HepG2 (cell line): ENCODE data around the gene GSTCD. TPM values are rescaled to one million over a fixed set of nuclear protein-coding genes. Genes with fewer than 3 reads are reported as not detected.

Source experiments
- ATAC-seq: fragments of 200-7000 bp; cut with Tn5 transposase; 3 replicates; pipeline ENCODE4 v1.9.1; 2020; ENCODE audit warnings: mild to moderate bottlenecking, moderate library complexity
- BruUV-seq: library from RNA; stranded (reverse); fragments of 400-500 nt; replicated peaks from 2 replicates; lab custom pipeline; 2021; lab: Mats Ljungman, UMichigan
- CTCF ChIA-PET: fragments of 300-600 bp; formaldehyde crosslinking; extraction: SDS; loops from one replicate; lab custom pipeline; 2021; ENCODE audit warnings: low total read pairs, inconsistent platforms, low intra/inter-chr PET ratio; lab: Yijun Ruan, JAX
- POLR2A ChIA-PET: fragments of 350-600 bp; sonication (Branson Sonifier 250); formaldehyde crosslinking; loops from one replicate; lab custom pipeline; 2020; ENCODE audit warnings: antibody characterized with exemption, inconsistent platforms; lab: Yijun Ruan, JAX
- DNase-seq: peaks from one replicate; pipeline ENCODE4 v3.0.0-alpha.2; 2015; ENCODE audit warnings: low spot score
- FAIRE-seq: peaks from 3 replicates; lab custom pipeline; 2011; peaks lifted over from hg19 to GRCh38; lab: Jason Lieb, UNC
- H2AFZ ChIP-seq: one replicate; pipeline ENCODE4 v1.6.1; 2011; ENCODE audit warnings: low read length, inconsistent platforms
- H3K27ac ChIP-seq: fragments of 300-600 bp; 3 replicates; pipeline ENCODE4 v1.8.0; 2011; ENCODE audit warnings: mixed run types, mild to moderate bottlenecking, mixed read lengths, low read length, inconsistent platforms; ENCODE audit not compliant: insufficient read depth; ENCODE audit errors: extremely low read length
- H3K27me3 ChIP-seq, 2 experiments: fragments of 200-600 bp in 1 of 2; 2 replicates in 1 of 2; 3 replicates in 1 of 2; pipeline versions ENCODE4 v1.6.0 to v1.8.0; 2011; ENCODE audit warnings: low read length in 2 of 2, mild to moderate bottlenecking in 2 of 2, moderate library complexity in 2 of 2, inconsistent platforms in 1 of 2; ENCODE audit not compliant: insufficient read depth in 2 of 2, control insufficient read depth in 1 of 2
- H3K36me3 ChIP-seq, 2 experiments: fragments of 200-600 bp in 1 of 2; replicated peaks in 1 of 2; 2 replicates in 1 of 2; 3 replicates in 1 of 2; pipeline versions ENCODE4 v1.5.1 to v1.8.0; 2011; ENCODE audit warnings: low read length in 2 of 2, inconsistent platforms in 1 of 2; ENCODE audit not compliant: insufficient read depth in 2 of 2, control insufficient read depth in 1 of 2
- H3K4me1 ChIP-seq: 2 replicates; pipeline ENCODE4 v1.5.1; 2012; ENCODE audit warnings: low read length, inconsistent platforms; ENCODE audit not compliant: insufficient read depth
- H3K4me2 ChIP-seq: 2 replicates; pipeline ENCODE4 v1.6.0; 2011; ENCODE audit warnings: low read depth, low read length, inconsistent platforms
- H3K4me3 ChIP-seq, 3 experiments: fragments of 200-600 bp in 1 of 3; sonication (generic), shearing (Covaris generic) in 1 of 3; replicated peaks in 1 of 3; 2 replicates each; pipeline ENCODE4 v1.5.1; 2011 to 2016; ENCODE audit warnings: low read length in 3 of 3, inconsistent platforms in 2 of 3, low read depth in 2 of 3, mild to moderate bottlenecking in 2 of 3, control low read depth in 1 of 3, mixed read lengths in 1 of 3; ENCODE audit not compliant: insufficient read depth in 1 of 3
- H3K79me2 ChIP-seq: one replicate; pipeline ENCODE4 v1.6.1; 2011; ENCODE audit warnings: low read length, inconsistent platforms; ENCODE audit not compliant: insufficient read depth
- H3K9ac ChIP-seq: 2 replicates; pipeline ENCODE4 v1.6.0; 2011; ENCODE audit warnings: mild to moderate bottlenecking, low read depth, low read length, inconsistent platforms; ENCODE audit not compliant: insufficient read depth
- H3K9me3 ChIP-seq: 2 replicates; pipeline ENCODE4 v1.5.1; 2012; ENCODE audit warnings: mild to moderate bottlenecking, low read length
- H4K20me1 ChIP-seq: 2 replicates; pipeline ENCODE4 v1.6.0; 2011; ENCODE audit warnings: inconsistent platforms, mild to moderate bottlenecking, low read length, moderate library complexity; ENCODE audit not compliant: insufficient read depth
- ELF4 ChIP-seq: sonication (generic); formaldehyde crosslinking; IDR thresholded peaks from 2 replicates; pipeline ENCODE4 v1.5.0; 2020; ENCODE audit warnings: missing genetic modification reagents, mild to moderate bottlenecking, moderate library complexity, borderline replicate concordance
- FOSL1 ChIP-seq: sonication (generic); formaldehyde crosslinking; IDR thresholded peaks from 2 replicates; pipeline ENCODE4 v1.9.0; 2021; ENCODE audit warnings: missing genetic modification reagents, borderline replicate concordance
- FOXM1 ChIP-seq: sonication (generic); formaldehyde crosslinking; IDR thresholded peaks from 2 replicates; pipeline ENCODE4 v1.5.0; 2020; ENCODE audit warnings: missing genetic modification reagents
- HES4 ChIP-seq: sonication (generic); formaldehyde crosslinking; IDR thresholded peaks from 2 replicates; pipeline ENCODE4 v1.9.0; 2021; ENCODE audit warnings: mild to moderate bottlenecking, missing genetic modification reagents, borderline replicate concordance
- RBM39 ChIP-seq: fragments of 200-400 bp; formaldehyde crosslinking; IDR thresholded peaks from one replicate; pipeline ENCODE4 v1.6.1; 2018; ENCODE audit warnings: antibody characterized with exemption, mild to moderate bottlenecking, low read depth, low read length; ENCODE audit not compliant: poor library complexity, severe bottlenecking
- SIX4 ChIP-seq: sonication (generic); formaldehyde crosslinking; IDR thresholded peaks from 2 replicates; pipeline ENCODE4 v1.4.0; 2020; ENCODE audit warnings: missing genetic modification reagents
- SP5 ChIP-seq: IDR thresholded peaks from 2 replicates; pipeline ENCODE4 v1.6.1; 2016; ENCODE audit warnings: low read depth, borderline replicate concordance
- SPEN ChIP-seq: sonication (generic); formaldehyde crosslinking; IDR thresholded peaks from 2 replicates; pipeline ENCODE4 v1.5.1; 2020; ENCODE audit warnings: low read depth, mild to moderate bottlenecking, missing genetic modification reagents
- SRY ChIP-seq: sonication (generic); formaldehyde crosslinking; IDR thresholded peaks from 2 replicates; pipeline ENCODE4 v1.8.0; 2022; ENCODE audit warnings: mild to moderate bottlenecking, missing genetic modification reagents
- ZNF232 ChIP-seq: sonication (generic); formaldehyde crosslinking; IDR thresholded peaks from 2 replicates; pipeline ENCODE4 v1.4.0; 2020; ENCODE audit warnings: missing genetic modification reagents, borderline replicate concordance
- ZNF296 ChIP-seq: sonication (generic); formaldehyde crosslinking; conservative IDR thresholded peaks from 2 replicates; pipeline ENCODE4 v1.5.0; 2020; ENCODE audit warnings: mild to moderate bottlenecking, missing genetic modification reagents
- ZNF546 ChIP-seq: sonication (generic); formaldehyde crosslinking; conservative IDR thresholded peaks from 2 replicates; pipeline ENCODE4 v1.8.1; 2023; ENCODE audit warnings: mild to moderate bottlenecking, missing genetic modification reagents
- ZNF674 ChIP-seq: sonication (generic); formaldehyde crosslinking; IDR thresholded peaks from 2 replicates; pipeline ENCODE4 v1.5.0; 2020; ENCODE audit warnings: low read depth, mild to moderate bottlenecking, missing genetic modification reagents
- WGBS: methylation state at CpG from one replicate; pipeline ENCODE4 v1.1.6; 2017; ENCODE audit warnings: low lambda C conversion rate; 5-methylcytosine and 5-hydroxymethylcytosine counted together
- in situ Hi-C: cut with HindIII; loops from 2 replicates; pipeline ENCODE4 v1.10.0; 2017; ENCODE audit warnings: low pct_unique_long_range_greater_than_20kb; ENCODE audit not compliant: extremely low pct_ligation_motif_present
- intact Hi-C: fragments of 100-400 bp; cut with micrococcal nuclease; formaldehyde crosslinking; loops from one replicate; pipeline ENCODE4 v1.10.0; 2022; ENCODE audit not compliant: unreplicated experiment
- polyA plus RNA-seq, 8 experiments: library from polyadenylated mRNA; depleted of rRNA in 3 of 8; stranded (reverse) in 7 of 8; unstranded in 1 of 8; fragments of >200 nt; fragmentation: Illumina TruSeq in 4 of 8; extraction: Trizol in 4 of 8; gene quantifications; 2 replicates each; pipeline versions ENCODE4 v1.2.1 to v1.2.3, GENCODE V29; 2011 to 2016; ENCODE audit warnings: low read depth in 4 of 8, missing spikeins in 1 of 8, mixed read lengths in 1 of 8; ENCODE audit not compliant: insufficient read depth in 1 of 8
- total RNA-seq, 5 experiments: library from RNA; depleted of rRNA; stranded (reverse); fragments of >200 nt; fragmentation: Illumina TruSeq; extraction: Trizol; gene quantifications; 2 replicates each; pipeline ENCODE4 v1.2.3, GENCODE V29; 2016; ENCODE audit warnings: low read depth in 1 of 5
- TF ChIP-seq, protein P1 (sequence below), 2 experiments: sonication (generic) in 1 of 2; formaldehyde crosslinking in 1 of 2; IDR thresholded peaks; 2 replicates each; pipeline versions ENCODE4 v1.5.1 to v1.6.1; 2011 to 2020; ENCODE audit warnings: borderline replicate concordance in 1 of 2, low read depth in 1 of 2, low read length in 1 of 2, mild to moderate bottlenecking in 1 of 2, missing genetic modification reagents in 1 of 2, moderate library complexity in 1 of 2
- TF ChIP-seq, protein P2 (sequence below): sonication (generic); formaldehyde crosslinking; conservative IDR thresholded peaks from 2 replicates; pipeline ENCODE4 v1.4.0; 2020; ENCODE audit warnings: missing genetic modification reagents

Gene GSTCD
- total and polyA plus RNA-seq, 2 of the 13 experiments (the other 11 are each of a cell fraction or from before 2014, with no cell fraction given): 7.9 to 30.8 TPM

DNA sequence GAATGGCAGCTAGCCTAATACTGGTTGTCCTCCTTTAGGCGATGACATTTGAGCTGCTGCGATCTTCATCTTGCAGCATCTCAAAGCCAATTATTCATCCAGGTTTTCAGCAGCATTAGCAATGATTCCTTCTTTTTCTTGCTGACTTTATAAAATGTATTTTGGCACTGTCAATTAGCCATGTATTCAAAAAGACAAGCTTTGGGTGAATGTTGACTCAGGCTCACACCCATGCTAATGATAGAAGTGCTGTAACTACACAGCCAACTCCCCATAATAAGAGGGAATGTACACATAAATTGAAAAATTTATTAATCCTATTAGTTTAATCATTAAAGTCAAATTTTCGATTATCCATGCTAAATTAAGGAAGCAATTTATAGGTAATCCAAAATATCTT lies 162.4 kb downstream of the GSTCD start:
- TF ChIP-seq ZNF296 (CRISPR knock-in tag): no peak
- TF ChIP-seq HES4 (CRISPR knock-in tag): no peak
- no peak for TF ChIP-seq ZNF546 (CRISPR knock-in tag)
- TF ChIP-seq FOSL1 (CRISPR knock-in tag): no peak
- no peak for TF ChIP-seq SPEN
- no peak for TF ChIP-seq SRY (CRISPR knock-in tag)
- TF ChIP-seq SP5 (CRISPR knock-in tag): no peak
- TF ChIP-seq ZNF674: no peak
- ChIA-PET CTCF (no interaction called here), POLR2A (no interaction called here)
- 59% methylated on average over 3 of the region's 3 CpGs for WGBS
- H3K79me2 ChIP-seq: no peaks in the 10 kb centered on the region
- no peak overlapping the region for H3K9ac ChIP-seq
- no peaks in the 10 kb centered on the region for H3K27me3 ChIP-seq
- H2AFZ ChIP-seq: no peak overlapping the region
- H4K20me1 ChIP-seq: no peaks in the 10 kb centered on the region
- H3K4me1 ChIP-seq: no peaks in the 10 kb centered on the region
- intact Hi-C loops: no loop called here
- FAIRE-seq (no peak), ATAC-seq (no peak), DNase-seq (no peak)
- H3K36me3 ChIP-seq: no peaks in the 10 kb centered on the region
- H3K4me2 ChIP-seq: no peak overlapping the region
- H3K27ac ChIP-seq: no peak overlapping the region
- H3K4me3 ChIP-seq: no peak overlapping the region
- H3K9me3 ChIP-seq: no peaks in the 10 kb centered on the region
- BruUV-seq: no TSS peak
- in situ Hi-C loops: no loop called here

DNA sequence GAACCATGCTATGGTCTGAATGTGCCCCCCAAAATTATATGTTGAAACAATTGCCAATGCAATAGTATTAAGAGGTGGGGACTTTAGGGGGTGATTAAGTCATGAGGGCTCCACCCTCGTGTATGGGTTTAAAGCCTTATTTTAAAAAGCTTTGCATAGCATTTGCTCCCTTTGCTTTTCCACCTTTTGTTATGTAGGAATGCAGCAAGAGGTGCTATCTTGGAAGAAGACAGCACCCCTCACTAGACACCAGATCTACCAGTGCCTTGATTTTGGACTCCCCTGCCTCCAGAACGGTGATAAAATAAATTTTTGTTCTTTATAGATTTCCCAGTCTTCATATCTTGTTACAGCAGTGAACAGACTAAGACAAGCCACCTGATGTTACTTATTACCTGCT lies 163.4 kb downstream of the GSTCD start:
- POLR2A ChIA-PET: no interaction called here
- TF ChIP-seq RBM39: no peak
- TF ChIP-seq, protein P1, sequence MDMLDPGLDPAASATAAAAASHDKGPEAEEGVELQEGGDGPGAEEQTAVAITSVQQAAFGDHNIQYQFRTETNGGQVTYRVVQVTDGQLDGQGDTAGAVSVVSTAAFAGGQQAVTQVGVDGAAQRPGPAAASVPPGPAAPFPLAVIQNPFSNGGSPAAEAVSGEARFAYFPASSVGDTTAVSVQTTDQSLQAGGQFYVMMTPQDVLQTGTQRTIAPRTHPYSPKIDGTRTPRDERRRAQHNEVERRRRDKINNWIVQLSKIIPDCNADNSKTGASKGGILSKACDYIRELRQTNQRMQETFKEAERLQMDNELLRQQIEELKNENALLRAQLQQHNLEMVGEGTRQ (IDR thresholded peaks at IDR 0.05; ENCODE audit: low read depth, low read length): no peak
- TF ChIP-seq, protein P1 (CRISPR knock-in tag; IDR thresholded peaks at IDR 0.05; ENCODE audit: borderline replicate concordance): no peak
- TF ChIP-seq ELF4 (CRISPR knock-in tag): no peak
- TF ChIP-seq ZNF232 (CRISPR knock-in tag): no peak
- TF ChIP-seq, protein P2, sequence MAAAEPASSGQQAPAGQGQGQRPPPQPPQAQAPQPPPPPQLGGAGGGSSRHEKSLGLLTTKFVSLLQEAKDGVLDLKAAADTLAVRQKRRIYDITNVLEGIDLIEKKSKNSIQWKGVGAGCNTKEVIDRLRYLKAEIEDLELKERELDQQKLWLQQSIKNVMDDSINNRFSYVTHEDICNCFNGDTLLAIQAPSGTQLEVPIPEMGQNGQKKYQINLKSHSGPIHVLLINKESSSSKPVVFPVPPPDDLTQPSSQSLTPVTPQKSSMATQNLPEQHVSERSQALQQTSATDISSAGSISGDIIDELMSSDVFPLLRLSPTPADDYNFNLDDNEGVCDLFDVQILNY: no peak
- no peak for TF ChIP-seq FOXM1
- TF ChIP-seq SIX4 (CRISPR knock-in tag): no peak
- WGBS: 2% methylated on average over 2 of the region's 2 CpGs
- Histone ChIP-seq H3K9me3 (no peaks in the 10 kb centered on the region), H3K4me2 (no peak overlapping the region), H2AFZ (no peak overlapping the region), H4K20me1 (no peaks in the 10 kb centered on the region), H3K4me3 (no peak overlapping the region), H3K4me1 (no peaks in the 10 kb centered on the region), H3K9ac (no peak overlapping the region), H3K79me2 (no peaks in the 10 kb centered on the region), H3K27me3 (no peaks in the 10 kb centered on the region), H3K27ac (no peak overlapping the region), H3K36me3 (no peaks in the 10 kb centered on the region)
- ATAC-seq: no peak
- no peak for DNase-seq
- BruUV-seq: no TSS peak
- CTCF ChIA-PET: no interaction called here
- intact Hi-C loops (no loop called here), in situ Hi-C loops (no loop called here)
- no peak for FAIRE-seq
